Forelimb muscle (tissue), 1 donor: ENCODE measurements around the gene NUP160. TPM values are rescaled to one million over a fixed set of nuclear protein-coding genes. Genes with fewer than 3 reads are reported as not detected.
"Not testable (repeated sequence)": the region's sequence is repeated elsewhere in the genome, so short reads cannot be mapped to it uniquely, and the experiment has no call there.

Experiments used
- DNase-seq: peaks from one replicate; pipeline ENCODE4 v3.0.0-alpha.2; 2013; ENCODE audit warnings: low read depth
- polyA plus RNA-seq: library from polyadenylated mRNA; unstranded; fragments of 120-200 nt; gene quantifications from one replicate; pipeline ENCODE4 v1.2.1, GENCODE V29; 2013; ENCODE audit not compliant: insufficient read length

NUP160 gene
- polyA plus RNA-seq, 1 donor, result 29.1 TPM

GRCh38 chr11:47861728-47862127, 13.6 kb upstream of the NUP160 start:
- no peak for DNase-seq

GRCh38 chr11:47860536-47860935, 12.4 kb upstream of the NUP160 start:
- DNase-seq, result no peak

GRCh38 chr11:47857892-47858543, 9.9 kb upstream of the NUP160 start:
- no peak for DNase-seq

GRCh38 chr11:47857485-47857884, 9.3 kb upstream of the NUP160 start:
- no peak for DNase-seq

GRCh38 chr11:47856186-47856585, 8.0 kb upstream of the NUP160 start:
- DNase-seq, result no peak

GRCh38 chr11:47854667-47855066, 6.5 kb upstream of the NUP160 start:
- no peak for DNase-seq

GRCh38 chr11:47852053-47852452, 3.9 kb upstream of the NUP160 start:
- no peak for DNase-seq

GRCh38 chr11:47850337-47850736, 2.2 kb upstream of the NUP160 start:
- no peak for DNase-seq

GRCh38 chr11:47848700-47849155, 578 bp upstream of the NUP160 start:
- no peak for DNase-seq

GRCh38 chr11:47847537-47847891, 636 bp downstream of the NUP160 start:
- no peak for DNase-seq

GRCh38 chr11:47846998-47847397, 1.2 kb downstream of the NUP160 start:
- no peak for DNase-seq

GRCh38 chr11:47843361-47844055, 4.6 kb downstream of the NUP160 start:
- DNase-seq, result no peak

- no peak for DNase-seq
Observed at GRCh38 chr11:47842749-47843148, 5.4 kb downstream of the NUP160 start.

- DNase-seq, result no peak
Observed at GRCh38 chr11:47837929-47838328, 10.2 kb downstream of the NUP160 start.

- no peak for DNase-seq
Observed at GRCh38 chr11:47837292-47837691, 10.9 kb downstream of the NUP160 start.

- not testable (repeated sequence) for DNase-seq
Observed at GRCh38 chr11:47830013-47830412, 18.1 kb downstream of the NUP160 start.

GRCh38 chr11:47828284-47828683, 19.9 kb downstream of the NUP160 start:
- DNase-seq, result no peak

GRCh38 chr11:47822664-47823063, 25.5 kb downstream of the NUP160 start:
- not testable (repeated sequence) for DNase-seq

GRCh38 chr11:47819743-47820142, 28.4 kb downstream of the NUP160 start:
- DNase-seq, result no peak

GRCh38 chr11:47800759-47801158, 47.4 kb downstream of the NUP160 start:
- no peak for DNase-seq

- DNase-seq, result no peak
Observed at GRCh38 chr11:47797633-47798032, 50.5 kb downstream of the NUP160 start.

- DNase-seq, result no peak
Observed at GRCh38 chr11:47791774-47792430, 56.2 kb downstream of the NUP160 start.

- DNase-seq, result not testable (repeated sequence)
Observed at GRCh38 chr11:47790017-47790416, 58.1 kb downstream of the NUP160 start.
